NCI-H1105 (cell line): ENCODE results near the gene PPP2R5B.

ENCODE experiments used
- DNase-seq: peaks from one replicate; lab custom pipeline; 2025; lab: John Stamatoyannopoulos, UW

Gene PPP2R5B

GRCh38 chr11:64929625-64930024 lies 5.1 kb downstream of the PPP2R5B start:
- DNase-seq, result no peak

GRCh38 chr11:64930340-64930739 lies 5.9 kb downstream of the PPP2R5B start:
- DNase-seq, result no peak

- DNase-seq, result no peak
These were observed 6.8 kb downstream of the PPP2R5B start for GRCh38 chr11:64931290-64931689.

- no peak for DNase-seq
These were observed 7.8 kb downstream of the PPP2R5B start for GRCh38 chr11:64932324-64932723.

- DNase-seq, result no peak
These were observed 8.9 kb downstream of the PPP2R5B start for GRCh38 chr11:64933213-64933934.

- no peak for DNase-seq
These were observed 9.6 kb downstream of the PPP2R5B start for GRCh38 chr11:64933935-64934681.

GRCh38 chr11:64934682-64935358 lies 10.3 kb downstream of the PPP2R5B start:
- DNase-seq, result no peak

GRCh38 chr11:64935359-64936081 lies 11.0 kb downstream of the PPP2R5B start, which contains the start of gene GPHA2:
GPHA2 (minus strand) TSS chr11:64935893; CDS start chr11:64935460, 433 bp downstream.
- DNase-seq, result no peak

- no peak for DNase-seq
These were observed 12.1 kb downstream of the PPP2R5B start for GRCh38 chr11:64936539-64936938.

- no peak for DNase-seq
These were observed 22.8 kb downstream of the PPP2R5B start for GRCh38 chr11:64947208-64947814.

GRCh38 chr11:64951529-64951928 lies 27.0 kb downstream of the PPP2R5B start:
- no peak for DNase-seq

GRCh38 chr11:64954201-64954600 lies 29.7 kb downstream of the PPP2R5B start:
- DNase-seq, result no peak

- no peak for DNase-seq
These were observed 35.0 kb downstream of the PPP2R5B start for GRCh38 chr11:64959498-64959897.

- DNase-seq, result no peak
These were observed 36.2 kb downstream of the PPP2R5B start for GRCh38 chr11:64960719-64961118.

- DNase-seq, result no peak
These were observed 38.7 kb downstream of the PPP2R5B start for GRCh38 chr11:64963072-64963631.

- DNase-seq, result no peak
These were observed 42.9 kb downstream of the PPP2R5B start for GRCh38 chr11:64967375-64967774.

GRCh38 chr11:64969209-64969608 lies 44.7 kb downstream of the PPP2R5B start:
- DNase-seq, result no peak

- DNase-seq, result no peak
These were observed 46.3 kb downstream of the PPP2R5B start for GRCh38 chr11:64970731-64971151.

- DNase-seq, result no peak
These were observed 47.1 kb downstream of the PPP2R5B start, which contains the start of gene MAJIN for GRCh38 chr11:64971421-64972233. MAJIN (minus strand) TSS chr11:64972108; CDS start chr11:64959405, 12,703 bp downstream.

GRCh38 chr11:64974124-64974523 lies 49.6 kb downstream of the PPP2R5B start:
- no peak for DNase-seq
